HG02885 (cell line): Measurements from ENCODE around the gene TM4SF5.
A peak's percentile ranks its signal among the peaks of the same experiment; 100 is the strongest.

ENCODE experiments used
- ATAC-seq: cut with Tn5 transposase; IDR thresholded peaks from one replicate; pipeline ENCODE4 v1.9.1; 2021; ENCODE audit warnings: mild to moderate bottlenecking; ENCODE audit not compliant: unreplicated experiment, poor library complexity

TM4SF5 gene

GRCh38 chr17:4771519-4772234, at the start of gene TM4SF5:
Gene TM4SF5, plus strand, starts transcription at chr17:4771886. Its CDS starts 37 bp downstream, at chr17:4771923.
- ATAC-seq, result no peak

GRCh38 chr17:4722678-4723240, 48.9 kb upstream of the TM4SF5 start:
- ATAC-seq, result no peak

GRCh38 chr17:4724650-4725049, 47.0 kb upstream of the TM4SF5 start:
- no peak for ATAC-seq

GRCh38 chr17:4725646-4726310, 45.9 kb upstream of the TM4SF5 start:
- no peak for ATAC-seq

GRCh38 chr17:4728124-4728523, 43.6 kb upstream of the TM4SF5 start:
- ATAC-seq, result no peak

GRCh38 chr17:4733073-4733531, 38.6 kb upstream of the TM4SF5 start:
- ATAC-seq, result peak; percentile 31

GRCh38 chr17:4734857-4735475, 36.7 kb upstream of the TM4SF5 start:
- ATAC-seq, result no peak

GRCh38 chr17:4735876-4736651, 35.6 kb upstream of the TM4SF5 start:
- no peak for ATAC-seq

- no peak for ATAC-seq
Measured at GRCh38 chr17:4738136-4739121, 33.3 kb upstream of the TM4SF5 start.

GRCh38 chr17:4739122-4740024, 32.3 kb upstream of the TM4SF5 start, which contains the start of the genes CXCL16 and ZMYND15:
Gene CXCL16, minus strand, starts transcription at chr17:4739928. Its CDS starts 589 bp downstream, at chr17:4739339.
Gene ZMYND15, plus strand, starts transcription at chr17:4739833. Its CDS starts 716 bp downstream, at chr17:4740549.
- peak; percentile 57 for ATAC-seq

- no peak for ATAC-seq
Measured at GRCh38 chr17:4740025-4740351, 31.7 kb upstream of the TM4SF5 start.

GRCh38 chr17:4740584-4740983, 31.1 kb upstream of the TM4SF5 start:
- ATAC-seq, result no peak

GRCh38 chr17:4741544-4741943, 30.1 kb upstream of the TM4SF5 start:
- ATAC-seq, result no peak

- no peak for ATAC-seq
Measured at GRCh38 chr17:4742133-4742532, 29.6 kb upstream of the TM4SF5 start.

- ATAC-seq, result no peak
Measured at GRCh38 chr17:4742629-4743028, 29.1 kb upstream of the TM4SF5 start.

GRCh38 chr17:4743216-4743615, 28.5 kb upstream of the TM4SF5 start:
- no peak for ATAC-seq

GRCh38 chr17:4743898-4744297, 27.8 kb upstream of the TM4SF5 start:
- ATAC-seq, result no peak
